H1 (cell line): ENCODE measurements around the gene GAB2.

ENCODE experiments used
- CHD2 ChIP-seq: IDR thresholded peaks from 2 replicates; pipeline ENCODE4 v1.6.1; 2012; ENCODE audit warnings: low read length, improper control_type of control experiment
- NANOG ChIP-seq: IDR thresholded peaks from 2 replicates; pipeline ENCODE4 v1.6.1; 2011; ENCODE audit warnings: low read length, low read depth, mild to moderate bottlenecking, inconsistent platforms; ENCODE audit not compliant: insufficient read depth, poor library complexity, severe bottlenecking
- SP1 ChIP-seq: IDR thresholded peaks from 2 replicates; pipeline ENCODE4 v1.6.1; 2011; ENCODE audit warnings: low read depth, low read length
- TAF1 ChIP-seq: IDR thresholded peaks from 2 replicates; pipeline ENCODE4 v1.6.1; 2011; ENCODE audit warnings: mild to moderate bottlenecking, low read depth, low read length
- TF ChIP-seq, protein P1 (sequence below), 3 experiments: IDR thresholded peaks; 1 replicate in 2 of 3; 2 replicates in 1 of 3; pipeline versions ENCODE4 v1.5.1 to v1.6.1; 2011; ENCODE audit warnings: low read length in 3 of 3, mild to moderate bottlenecking in 3 of 3, inconsistent platforms in 2 of 3, low read depth in 1 of 3, moderate library complexity in 1 of 3; ENCODE audit not compliant: insufficient read depth in 1 of 3; ENCODE audit errors: control extremely low read depth in 1 of 3

DNA sequence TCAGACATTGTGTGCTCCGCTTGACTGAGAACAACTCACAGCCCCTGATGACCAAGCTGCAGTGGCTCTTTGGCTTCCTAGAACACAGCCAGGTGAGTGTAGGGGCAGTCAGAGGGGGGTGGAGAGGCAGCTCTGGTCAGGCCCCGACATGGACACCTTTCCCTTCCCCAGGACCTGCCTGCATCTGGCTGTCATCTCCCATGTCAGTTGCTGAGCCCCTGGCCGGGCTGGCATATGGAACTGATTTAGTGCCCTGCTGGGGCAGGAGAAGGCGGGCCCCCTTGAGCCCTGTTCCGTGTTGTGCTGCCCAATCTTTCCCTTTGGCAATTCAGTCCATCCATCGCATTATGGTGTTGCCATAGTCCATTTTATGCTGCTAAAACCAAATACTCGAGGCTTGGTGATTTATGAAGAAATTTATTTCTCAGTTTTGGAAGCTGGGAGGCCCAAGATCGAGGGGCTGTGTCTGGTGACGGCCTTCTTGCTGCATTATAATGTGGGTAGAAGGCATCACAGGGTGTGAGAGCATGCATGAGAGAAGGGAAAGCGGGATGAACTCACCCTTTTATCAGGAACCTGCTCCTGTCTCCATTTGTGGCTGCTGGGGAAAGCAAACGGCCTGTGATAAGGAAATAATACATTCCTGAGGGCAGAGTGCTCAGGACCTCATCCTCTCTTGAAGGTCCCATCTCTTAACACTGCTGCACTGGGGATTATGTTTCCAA lies 209.9 kb downstream of the GAB2 start:
- TF ChIP-seq, protein P1, sequence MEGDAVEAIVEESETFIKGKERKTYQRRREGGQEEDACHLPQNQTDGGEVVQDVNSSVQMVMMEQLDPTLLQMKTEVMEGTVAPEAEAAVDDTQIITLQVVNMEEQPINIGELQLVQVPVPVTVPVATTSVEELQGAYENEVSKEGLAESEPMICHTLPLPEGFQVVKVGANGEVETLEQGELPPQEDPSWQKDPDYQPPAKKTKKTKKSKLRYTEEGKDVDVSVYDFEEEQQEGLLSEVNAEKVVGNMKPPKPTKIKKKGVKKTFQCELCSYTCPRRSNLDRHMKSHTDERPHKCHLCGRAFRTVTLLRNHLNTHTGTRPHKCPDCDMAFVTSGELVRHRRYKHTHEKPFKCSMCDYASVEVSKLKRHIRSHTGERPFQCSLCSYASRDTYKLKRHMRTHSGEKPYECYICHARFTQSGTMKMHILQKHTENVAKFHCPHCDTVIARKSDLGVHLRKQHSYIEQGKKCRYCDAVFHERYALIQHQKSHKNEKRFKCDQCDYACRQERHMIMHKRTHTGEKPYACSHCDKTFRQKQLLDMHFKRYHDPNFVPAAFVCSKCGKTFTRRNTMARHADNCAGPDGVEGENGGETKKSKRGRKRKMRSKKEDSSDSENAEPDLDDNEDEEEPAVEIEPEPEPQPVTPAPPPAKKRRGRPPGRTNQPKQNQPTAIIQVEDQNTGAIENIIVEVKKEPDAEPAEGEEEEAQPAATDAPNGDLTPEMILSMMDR (IDR thresholded peaks at IDR 0.05; ENCODE audit: control extremely low read depth in 1 of 3, insufficient read depth in 1 of 3, low read depth in 1 of 3, low read length in 3 of 3) = no peak
- TF ChIP-seq SP1 (no peak), NANOG (no peak), CHD2 (no peak), TAF1 (no peak)
